ENCODE results near the gene PALM.
A peak's percentile ranks its signal among the peaks of the same experiment; 100 is the strongest.

The PALM gene

DNA sequence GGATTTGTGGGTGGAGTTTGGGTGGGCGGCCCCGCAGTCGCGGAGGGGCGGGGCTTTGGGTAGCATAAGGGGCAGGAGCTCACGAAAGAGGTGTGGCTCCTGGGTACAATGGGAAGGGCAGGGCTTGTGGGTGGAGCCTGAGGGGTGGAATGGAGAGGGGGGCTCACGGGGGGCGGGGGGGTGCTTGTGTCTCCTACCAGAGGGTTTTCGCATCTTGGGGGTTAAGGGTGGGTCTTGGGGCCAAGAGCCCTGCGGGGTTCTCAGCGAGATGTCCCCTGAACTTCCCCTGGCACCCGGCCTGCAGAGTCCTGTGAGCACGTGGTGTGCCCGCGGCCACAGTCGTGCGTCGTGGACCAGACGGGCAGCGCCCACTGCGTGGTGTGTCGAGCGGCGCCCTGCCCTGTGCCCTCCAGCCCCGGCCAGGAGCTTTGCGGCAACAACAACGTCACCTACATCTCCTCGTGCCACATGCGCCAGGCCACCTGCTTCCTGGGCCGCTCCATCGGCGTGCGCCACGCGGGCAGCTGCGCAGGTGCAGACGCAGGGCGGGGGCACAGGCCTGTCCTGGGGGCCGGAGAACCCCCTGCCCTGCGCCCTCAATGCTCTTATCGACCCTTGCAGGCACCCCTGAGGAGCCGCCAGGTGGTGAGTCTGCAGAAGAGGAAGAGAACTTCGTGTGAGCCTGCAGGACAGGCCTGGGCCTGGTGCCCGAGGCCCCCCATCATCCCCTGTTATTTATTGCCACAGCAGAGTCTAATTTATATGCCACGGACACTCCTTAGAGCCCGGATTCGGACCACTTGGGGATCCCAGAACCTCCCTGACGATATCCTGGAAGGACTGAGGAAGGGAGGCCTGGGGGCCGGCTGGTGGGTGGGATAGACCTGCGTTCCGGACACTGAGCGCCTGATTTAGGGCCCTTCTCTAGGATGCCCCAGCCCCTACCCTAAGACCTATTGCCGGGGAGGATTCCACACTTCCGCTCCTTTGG is 27.4 kb upstream of the PALM start:
- Histone ChIP-seq H2AFZ (ENCODE audit: low read depth, low read length) (no peak overlapping the region), H3K4me1 (ENCODE audit: low read length) (peaks cover 9% of the 10 kb centered on the region), H3K36me3 (replicated peaks; ENCODE audit: low read depth, low read length) (no peaks in the 10 kb centered on the region), H3K4me3 (ENCODE audit: low read length) (peak overlapping the region; percentile 83), H3K27ac (ENCODE audit: low read length) (peak overlapping the region; percentile 69), H3K4me2 (ENCODE audit: low read length) (peak overlapping the region; percentile 78), H3K27me3 (ENCODE audit: low read depth, low read length) (no peaks in the 10 kb centered on the region), H3K9ac (ENCODE audit: low read length) (peak overlapping the region; percentile 74; the same call in 1 of the 2 replicates), H4K20me1 (ENCODE audit: insufficient read depth, low read length) (peaks cover 3% of the 10 kb centered on the region; the same call in 1 of the 2 replicates), H3K9me3 (ENCODE audit: insufficient read depth, low read length) (no peaks in the 10 kb centered on the region), H3K79me2 (ENCODE audit: low read length) (peaks cover 9% of the 10 kb centered on the region)
- no peak for TF ChIP-seq EZH2phosphoT487 (IDR thresholded peaks at IDR 0.05; ENCODE audit: low read depth)
- TF ChIP-seq, protein P1, sequence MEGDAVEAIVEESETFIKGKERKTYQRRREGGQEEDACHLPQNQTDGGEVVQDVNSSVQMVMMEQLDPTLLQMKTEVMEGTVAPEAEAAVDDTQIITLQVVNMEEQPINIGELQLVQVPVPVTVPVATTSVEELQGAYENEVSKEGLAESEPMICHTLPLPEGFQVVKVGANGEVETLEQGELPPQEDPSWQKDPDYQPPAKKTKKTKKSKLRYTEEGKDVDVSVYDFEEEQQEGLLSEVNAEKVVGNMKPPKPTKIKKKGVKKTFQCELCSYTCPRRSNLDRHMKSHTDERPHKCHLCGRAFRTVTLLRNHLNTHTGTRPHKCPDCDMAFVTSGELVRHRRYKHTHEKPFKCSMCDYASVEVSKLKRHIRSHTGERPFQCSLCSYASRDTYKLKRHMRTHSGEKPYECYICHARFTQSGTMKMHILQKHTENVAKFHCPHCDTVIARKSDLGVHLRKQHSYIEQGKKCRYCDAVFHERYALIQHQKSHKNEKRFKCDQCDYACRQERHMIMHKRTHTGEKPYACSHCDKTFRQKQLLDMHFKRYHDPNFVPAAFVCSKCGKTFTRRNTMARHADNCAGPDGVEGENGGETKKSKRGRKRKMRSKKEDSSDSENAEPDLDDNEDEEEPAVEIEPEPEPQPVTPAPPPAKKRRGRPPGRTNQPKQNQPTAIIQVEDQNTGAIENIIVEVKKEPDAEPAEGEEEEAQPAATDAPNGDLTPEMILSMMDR (IDR thresholded peaks at IDR 0.05; ENCODE audit: low read depth, low read length): no peak

DNA sequence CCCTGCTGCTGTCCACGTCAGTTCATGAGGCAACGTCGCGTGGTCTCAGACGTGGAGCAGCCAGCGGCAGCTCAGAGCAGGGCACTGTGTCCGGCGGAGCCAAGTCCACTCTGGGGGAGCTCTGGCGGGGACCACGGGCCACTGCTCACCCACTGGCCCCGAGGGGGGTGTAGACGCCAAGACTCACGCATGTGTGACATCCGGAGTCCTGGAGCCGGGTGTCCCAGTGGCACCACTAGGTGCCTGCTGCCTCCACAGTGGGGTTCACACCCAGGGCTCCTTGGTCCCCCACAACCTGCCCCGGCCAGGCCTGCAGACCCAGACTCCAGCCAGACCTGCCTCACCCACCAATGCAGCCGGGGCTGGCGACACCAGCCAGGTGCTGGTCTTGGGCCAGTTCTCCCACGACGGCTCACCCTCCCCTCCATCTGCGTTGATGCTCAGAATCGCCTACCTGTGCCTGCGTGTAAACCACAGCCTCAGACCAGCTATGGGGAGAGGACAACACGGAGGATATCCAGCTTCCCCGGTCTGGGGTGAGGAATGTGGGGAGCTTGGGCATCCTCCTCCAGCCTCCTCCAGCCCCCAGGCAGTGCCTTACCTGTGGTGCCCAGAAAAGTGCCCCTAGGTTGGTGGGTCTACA is 25.9 kb upstream of the PALM start:
- H3K4me3 ChIP-seq (ENCODE audit: low read length): no peak overlapping the region
- H3K4me1 ChIP-seq (ENCODE audit: low read length): peaks cover 9% of the 10 kb centered on the region
- no peaks in the 10 kb centered on the region for H3K9me3 ChIP-seq (ENCODE audit: insufficient read depth, low read length)
- H3K27ac ChIP-seq (ENCODE audit: low read length): no peak overlapping the region
- H3K36me3 ChIP-seq (replicated peaks; ENCODE audit: low read depth, low read length): no peaks in the 10 kb centered on the region
- no peak overlapping the region for H2AFZ ChIP-seq (ENCODE audit: low read depth, low read length)
- peaks cover 9% of the 10 kb centered on the region for H3K79me2 ChIP-seq (ENCODE audit: low read length)
- no peaks in the 10 kb centered on the region for H3K27me3 ChIP-seq (ENCODE audit: low read depth, low read length)
- H3K4me2 ChIP-seq (ENCODE audit: low read length): no peak overlapping the region
- no peak overlapping the region for H3K9ac ChIP-seq (ENCODE audit: low read length)
- H4K20me1 ChIP-seq (ENCODE audit: insufficient read depth, low read length): peaks cover 3% of the 10 kb centered on the region; the same call in 1 of the 2 replicates
- no peak for TF ChIP-seq EZH2phosphoT487 (IDR thresholded peaks at IDR 0.05; ENCODE audit: low read depth)
- TF ChIP-seq, protein P1 (IDR thresholded peaks at IDR 0.05; ENCODE audit: low read depth, low read length): no peak

DNA sequence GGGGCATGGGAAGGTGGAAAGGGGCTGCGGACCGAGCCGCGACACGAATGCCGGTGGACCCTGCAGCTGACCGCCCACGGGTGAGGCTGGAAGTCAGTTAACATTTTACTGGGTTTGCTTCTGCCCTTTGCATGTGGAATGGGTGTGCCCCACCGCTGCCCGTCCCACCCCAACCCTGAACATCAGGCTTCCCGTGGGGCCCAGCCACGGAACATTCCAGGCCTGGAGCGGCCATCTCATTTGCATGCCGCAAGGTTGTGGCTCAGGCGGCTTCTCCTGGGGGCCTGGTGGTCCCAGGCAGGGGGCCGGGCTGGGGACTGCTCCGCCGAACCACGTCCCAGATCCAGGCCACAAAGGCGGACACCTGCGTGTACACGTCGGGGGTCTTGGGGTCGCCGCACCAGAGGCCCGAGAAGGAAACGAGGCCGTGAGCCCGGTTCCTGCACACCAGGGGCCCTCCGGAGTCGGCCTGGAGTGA is 23.2 kb upstream of the PALM start:
- Histone ChIP-seq H3K4me2 (ENCODE audit: low read length) (no peak overlapping the region), H3K9ac (ENCODE audit: low read length) (no peak overlapping the region), H3K27me3 (ENCODE audit: low read depth, low read length) (no peaks in the 10 kb centered on the region), H4K20me1 (ENCODE audit: insufficient read depth, low read length) (no peaks in the 10 kb centered on the region), H2AFZ (ENCODE audit: low read depth, low read length) (no peak overlapping the region), H3K4me1 (ENCODE audit: low read length) (peaks cover 3% of the 10 kb centered on the region; the same call in 1 of the 2 replicates), H3K4me3 (ENCODE audit: low read length) (no peak overlapping the region), H3K27ac (ENCODE audit: low read length) (no peak overlapping the region), H3K79me2 (ENCODE audit: low read length) (no peaks in the 10 kb centered on the region), H3K36me3 (replicated peaks; ENCODE audit: low read depth, low read length) (no peaks in the 10 kb centered on the region), H3K9me3 (ENCODE audit: insufficient read depth, low read length) (no peaks in the 10 kb centered on the region)
- TF ChIP-seq, protein P1 (IDR thresholded peaks at IDR 0.05; ENCODE audit: low read depth, low read length): no peak
- no peak for TF ChIP-seq EZH2phosphoT487 (IDR thresholded peaks at IDR 0.05; ENCODE audit: low read depth)

All from OCI-LY3 (cell line).